Epidermal melanocyte (primary cell): ENCODE results near the gene NOP56.
"Not testable (repeated sequence)": the region's sequence is repeated elsewhere in the genome, so short reads cannot be mapped to it uniquely, and the experiment has no call there.

Experiments
- DNase-seq: peaks from one replicate; pipeline ENCODE4 v3.0.0; 2011; ENCODE audit warnings: low spot score; ENCODE audit not compliant: insufficient read length

The NOP56 gene

DNA sequence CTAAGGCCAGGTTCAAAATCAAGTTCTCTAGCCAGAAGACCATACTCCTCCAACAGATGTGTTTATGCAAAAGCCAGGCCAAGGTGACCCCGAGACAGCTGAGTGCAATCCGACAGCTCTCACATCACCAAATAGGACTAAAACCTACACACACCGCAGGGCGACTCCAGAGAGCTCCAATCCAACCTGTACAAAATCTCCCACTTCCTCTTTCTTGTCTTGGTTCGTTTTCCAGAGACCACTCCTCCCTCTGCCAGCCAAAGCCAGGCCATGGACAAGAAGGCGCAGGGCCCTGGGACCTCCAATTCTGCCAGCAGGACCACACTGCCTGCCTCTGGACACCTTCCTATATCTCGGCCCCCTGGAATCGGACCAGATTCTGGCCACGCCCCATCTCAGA is 11.5 kb upstream of the NOP56 start:
- DNase-seq = no peak

DNA sequence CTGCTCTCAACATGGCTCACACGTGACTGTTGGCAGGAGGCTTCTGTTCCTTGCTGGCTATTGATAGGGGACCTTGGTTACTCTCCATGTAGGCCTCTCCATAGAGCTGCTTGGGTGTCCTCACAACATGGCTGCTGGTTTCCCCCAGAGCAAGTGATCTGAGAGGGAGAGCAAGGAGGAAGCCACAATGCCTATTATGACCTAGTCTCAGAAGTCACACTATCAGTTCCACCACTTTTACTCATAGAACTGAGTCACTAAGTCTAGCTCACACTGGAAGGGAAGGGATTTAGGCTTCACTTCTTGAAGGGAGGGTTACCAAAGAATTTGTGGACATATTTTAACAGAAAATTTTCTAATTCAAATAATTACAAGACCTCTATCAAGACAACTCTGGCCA is 8.7 kb upstream of the NOP56 start:
- DNase-seq = no peak

DNA sequence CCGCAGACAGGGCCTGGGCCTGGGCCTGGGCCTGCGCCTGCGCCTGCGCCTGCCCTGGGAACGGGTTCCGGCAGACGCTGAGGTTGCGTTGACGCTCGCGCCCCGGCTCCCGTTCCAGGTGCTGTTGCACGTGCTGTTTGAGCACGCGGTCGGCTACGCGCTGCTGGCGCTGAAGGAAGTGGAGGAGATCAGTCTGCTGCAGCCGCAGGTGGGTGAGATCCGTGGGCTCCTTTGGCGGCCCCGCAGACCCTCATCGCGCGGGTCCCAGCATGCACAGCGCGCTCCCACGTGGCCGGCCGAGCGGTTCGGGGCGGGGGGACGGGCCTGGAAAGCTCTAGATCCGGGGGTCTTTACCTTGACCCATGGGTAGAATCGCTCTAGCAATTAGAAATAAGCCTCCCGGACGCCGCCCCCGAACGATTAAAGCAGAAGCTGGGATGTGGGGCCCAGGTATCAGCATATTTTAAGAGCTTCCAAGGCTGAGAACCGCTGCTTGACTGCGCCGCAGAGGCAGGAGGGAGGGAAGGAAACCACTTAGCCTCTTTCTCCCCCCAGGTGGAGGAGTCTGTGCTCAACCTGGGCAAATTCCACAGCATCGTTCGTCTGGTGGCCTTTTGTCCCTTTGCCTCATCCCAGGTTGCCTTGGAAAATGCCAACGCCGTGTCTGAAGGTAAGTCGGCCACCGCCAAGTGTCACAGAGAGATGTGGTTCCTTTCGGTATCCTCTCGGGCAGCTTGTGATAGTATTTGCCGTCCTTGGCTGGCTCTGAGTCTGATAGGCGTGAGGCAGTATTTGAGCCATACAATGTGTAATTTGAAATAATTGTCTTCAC is 508 bp downstream of the NOP56 start:
- DNase-seq = no peak

DNA sequence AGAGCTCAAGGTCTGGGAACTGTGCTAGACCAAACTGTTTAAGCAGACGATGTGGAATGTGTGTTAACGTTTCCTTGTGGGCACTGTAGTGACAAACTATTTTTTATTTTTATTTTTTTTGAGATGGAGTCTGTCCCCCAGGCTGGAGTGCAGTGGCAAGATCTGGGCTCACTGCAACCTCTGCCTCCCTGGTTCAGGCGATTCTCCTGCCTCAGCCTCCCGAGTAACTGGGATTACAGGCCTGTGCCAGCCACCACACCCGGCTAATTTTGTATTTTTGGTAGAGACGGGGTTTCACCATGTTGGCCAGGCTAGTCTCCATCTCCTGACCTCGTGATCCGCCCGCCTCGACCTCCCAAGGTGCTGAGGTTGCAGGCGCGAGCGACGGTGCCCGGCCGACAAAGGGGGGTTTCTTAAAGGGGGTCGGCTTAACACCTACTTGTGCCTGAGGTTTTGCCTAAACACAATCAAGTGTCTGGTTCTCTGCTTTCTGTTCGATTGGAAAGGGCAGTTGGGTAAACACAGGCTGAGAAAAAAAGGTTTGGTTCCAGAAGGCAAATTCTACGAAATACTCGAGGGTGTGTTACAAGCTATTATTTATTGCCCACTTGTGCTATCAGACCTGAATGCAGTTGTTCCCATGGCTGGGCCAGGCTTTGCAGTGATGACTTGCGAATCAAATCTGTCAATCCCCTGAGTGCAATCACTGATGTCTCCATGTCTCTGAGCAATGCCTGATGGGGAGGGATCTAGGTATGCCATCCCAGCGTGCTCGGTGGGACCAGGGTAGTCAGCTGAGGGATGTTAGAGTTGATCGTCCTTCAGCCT is 1.3 kb downstream of the NOP56 start:
- no peak for DNase-seq

DNA sequence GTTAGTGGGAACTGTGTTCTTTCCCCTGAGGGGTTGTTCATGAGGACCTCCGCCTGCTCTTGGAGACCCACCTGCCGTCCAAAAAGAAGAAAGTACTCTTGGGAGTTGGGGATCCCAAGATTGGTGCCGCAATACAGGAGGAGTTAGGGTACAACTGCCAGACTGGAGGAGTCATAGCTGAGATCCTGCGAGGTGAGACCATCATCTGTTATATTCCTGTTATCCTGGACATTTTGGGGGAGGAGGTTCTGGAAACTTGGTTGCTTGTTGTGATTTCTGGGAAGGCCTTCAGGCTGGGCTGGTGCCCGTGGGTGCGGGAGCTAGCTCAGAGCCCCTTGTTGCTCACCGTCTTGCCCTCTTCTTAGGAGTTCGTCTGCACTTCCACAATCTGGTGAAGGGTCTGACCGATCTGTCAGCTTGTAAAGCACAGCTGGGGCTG is 2.0 kb downstream of the NOP56 start:
- DNase-seq = no peak

DNA sequence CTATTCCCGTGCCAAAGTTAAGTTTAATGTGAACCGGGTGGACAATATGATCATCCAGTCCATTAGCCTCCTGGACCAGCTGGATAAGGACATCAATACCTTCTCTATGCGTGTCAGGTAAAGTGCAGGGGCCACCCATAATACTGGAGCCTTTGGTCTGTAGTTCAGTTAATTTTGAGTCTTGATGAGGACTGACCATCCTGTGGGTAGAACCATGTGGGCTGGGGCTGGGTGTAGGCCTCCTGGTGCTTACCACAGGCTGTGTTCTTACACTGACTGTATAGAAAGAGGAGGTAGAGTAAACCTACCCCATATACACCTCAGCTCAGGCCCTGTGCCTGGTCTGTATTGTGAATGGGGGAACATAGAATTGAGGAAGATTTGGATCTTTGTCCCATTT is 2.4 kb downstream of the NOP56 start:
- no peak for DNase-seq

DNA sequence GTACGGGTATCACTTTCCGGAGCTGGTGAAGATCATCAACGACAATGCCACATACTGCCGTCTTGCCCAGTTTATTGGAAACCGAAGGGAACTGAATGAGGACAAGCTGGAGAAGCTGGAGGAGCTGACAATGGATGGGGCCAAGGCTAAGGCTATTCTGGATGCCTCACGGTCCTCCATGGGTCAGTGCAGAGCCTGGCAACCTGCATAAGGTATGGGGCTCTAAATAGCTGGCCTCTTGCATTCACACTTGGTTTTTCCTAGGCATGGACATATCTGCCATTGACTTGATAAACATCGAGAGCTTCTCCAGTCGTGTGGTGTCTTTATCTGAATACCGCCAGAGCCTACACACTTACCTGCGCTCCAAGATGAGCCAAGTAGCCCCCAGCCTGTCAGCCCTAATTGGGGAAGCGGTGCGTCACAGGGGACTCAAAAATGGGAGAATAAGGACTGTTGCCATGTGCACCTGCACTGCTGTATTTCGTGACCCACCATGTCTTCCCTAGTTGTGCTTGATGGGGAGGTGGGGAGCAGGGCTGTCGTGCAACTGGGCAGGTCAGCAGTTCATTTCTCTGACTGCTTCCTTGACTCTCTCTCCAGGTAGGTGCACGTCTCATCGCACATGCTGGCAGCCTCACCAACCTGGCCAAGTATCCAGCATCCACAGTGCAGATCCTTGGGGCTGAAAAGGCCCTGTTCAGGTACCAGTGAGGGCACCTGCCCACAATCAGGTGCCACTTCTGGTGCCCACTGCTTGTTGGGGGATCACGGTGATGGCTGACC is 3.1 kb downstream of the NOP56 start:
- DNase-seq = no peak

DNA sequence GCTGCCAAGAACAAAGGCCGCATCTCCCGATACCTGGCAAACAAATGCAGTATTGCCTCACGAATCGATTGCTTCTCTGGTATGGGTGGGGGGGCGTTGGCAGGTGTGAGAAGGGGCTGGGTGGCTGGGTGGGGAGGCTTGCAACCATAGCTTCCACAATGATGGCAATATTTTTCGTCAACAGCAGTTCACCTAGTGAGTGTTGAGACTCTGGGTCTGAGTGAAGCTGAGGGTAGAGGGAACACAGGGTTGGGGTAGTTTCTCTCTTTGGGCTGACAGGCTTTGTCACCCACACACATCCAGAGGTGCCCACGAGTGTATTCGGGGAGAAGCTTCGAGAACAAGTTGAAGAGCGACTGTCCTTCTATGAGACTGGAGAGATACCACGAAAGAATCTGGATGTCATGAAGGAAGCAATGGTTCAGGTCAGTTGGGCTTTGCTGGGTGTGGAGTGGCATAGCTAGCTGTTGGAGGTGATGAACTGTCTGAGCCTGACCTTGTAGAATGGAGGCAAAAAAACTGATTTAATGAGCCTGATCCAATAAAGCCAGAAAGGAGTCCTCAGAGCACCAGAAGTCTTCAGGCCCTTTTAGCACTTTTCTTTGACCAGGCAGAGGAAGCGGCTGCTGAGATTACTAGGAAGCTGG is 4.2 kb downstream of the NOP56 start:
- no peak for DNase-seq

DNA sequence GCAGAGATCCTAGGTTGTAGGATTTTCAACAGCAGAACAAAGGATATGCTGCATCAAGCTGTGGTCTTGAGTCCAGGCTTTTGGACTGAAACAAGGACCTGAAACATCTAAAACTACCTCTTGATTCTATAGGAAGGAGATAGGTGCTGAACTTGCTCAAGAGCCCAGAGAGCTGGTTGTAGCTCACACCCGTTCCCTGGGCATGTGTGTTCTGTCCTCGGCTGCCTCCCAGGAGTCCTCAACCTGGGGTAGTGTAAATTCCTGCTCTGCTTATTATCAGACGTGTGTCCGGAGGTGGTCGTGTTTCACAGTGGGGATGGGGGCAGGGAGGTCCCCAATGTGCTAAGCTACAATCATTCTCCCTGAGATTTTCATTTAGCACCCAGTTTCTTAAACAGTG is 4.8 kb downstream of the NOP56 start:
- DNase-seq = no peak

DNA sequence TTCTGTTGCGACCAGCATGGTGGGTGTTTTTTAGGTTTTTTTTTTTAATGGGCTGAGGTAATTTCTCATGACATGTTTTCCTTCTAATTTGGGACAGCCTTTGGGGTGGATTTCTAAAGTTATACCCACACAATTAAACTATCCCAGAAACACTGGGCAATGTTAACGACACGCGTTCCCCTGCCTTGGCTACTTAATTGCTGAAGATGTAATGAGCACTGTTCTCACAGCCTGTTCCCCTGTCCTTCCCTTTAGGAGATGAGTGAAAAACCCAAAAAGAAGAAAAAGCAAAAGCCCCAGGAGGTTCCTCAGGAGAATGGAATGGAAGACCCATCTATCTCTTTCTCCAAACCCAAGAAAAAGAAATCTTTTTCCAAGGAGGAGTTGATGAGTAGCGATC is 5.2 kb downstream of the NOP56 start:
- no peak for DNase-seq

DNA sequence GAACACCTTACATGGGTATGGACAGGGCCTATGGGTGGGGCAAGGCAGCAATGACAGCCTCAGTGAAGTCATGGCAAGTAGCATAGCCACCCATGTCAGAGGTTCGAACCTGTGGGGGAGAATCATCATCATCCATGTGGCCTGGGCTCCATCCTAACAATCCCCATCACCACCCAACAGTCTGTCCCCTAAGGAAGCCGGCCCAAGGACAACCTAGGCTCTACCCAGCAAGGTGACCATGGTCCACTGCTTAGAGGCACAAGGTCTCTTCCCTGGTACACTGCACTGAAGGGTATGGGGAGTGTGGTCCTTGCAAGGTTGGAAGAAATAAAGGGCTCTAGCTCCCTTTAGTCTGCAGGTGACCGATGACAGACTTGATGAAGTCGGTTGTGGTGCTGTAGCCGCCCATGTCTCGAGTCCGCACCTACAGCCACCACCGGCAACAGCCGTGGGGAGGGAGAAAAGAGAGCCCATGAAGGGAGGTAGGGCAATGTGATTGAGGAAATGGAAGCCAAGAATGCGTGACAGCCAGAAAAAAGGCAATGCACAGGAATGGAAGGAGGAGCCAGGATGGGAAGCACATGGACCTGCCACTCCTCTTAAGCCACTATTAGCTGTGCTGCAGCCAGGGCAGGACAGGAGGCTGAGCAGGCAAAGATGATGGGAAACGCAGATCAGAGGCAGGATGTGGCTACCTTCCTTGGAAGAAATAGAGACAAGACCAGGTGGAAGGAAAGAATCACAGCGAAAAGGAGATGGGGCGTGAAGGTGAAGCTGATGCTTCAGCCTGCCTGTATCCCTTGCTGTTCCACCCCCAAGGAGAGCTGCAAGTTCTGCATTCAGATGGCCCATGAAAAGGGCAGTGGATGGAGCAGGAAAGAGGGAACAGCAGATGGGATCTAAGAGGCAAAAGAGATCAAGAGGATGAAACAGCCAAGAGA is 6.3 kb downstream of the NOP56 start:
- no peak for DNase-seq

DNA sequence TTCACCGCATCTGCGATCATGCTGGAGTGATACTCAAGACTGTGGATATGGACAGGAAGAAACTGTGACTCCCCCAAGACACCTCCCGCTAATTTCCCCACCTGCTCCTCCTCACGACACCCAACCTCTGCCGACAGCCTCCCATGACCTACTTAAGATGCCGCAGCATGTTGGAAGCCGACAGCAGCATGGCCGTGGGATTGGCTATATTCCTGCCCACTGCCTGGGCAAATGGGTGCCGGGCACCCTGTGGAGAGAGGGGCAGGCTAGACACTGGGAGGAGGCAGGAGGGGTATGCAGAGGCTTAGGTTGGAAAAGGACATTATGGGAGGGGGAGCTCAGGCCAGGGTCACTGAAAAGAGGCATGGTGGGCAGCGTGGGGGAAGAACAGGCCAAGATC is 7.1 kb downstream of the NOP56 start:
- DNase-seq = no peak

DNA sequence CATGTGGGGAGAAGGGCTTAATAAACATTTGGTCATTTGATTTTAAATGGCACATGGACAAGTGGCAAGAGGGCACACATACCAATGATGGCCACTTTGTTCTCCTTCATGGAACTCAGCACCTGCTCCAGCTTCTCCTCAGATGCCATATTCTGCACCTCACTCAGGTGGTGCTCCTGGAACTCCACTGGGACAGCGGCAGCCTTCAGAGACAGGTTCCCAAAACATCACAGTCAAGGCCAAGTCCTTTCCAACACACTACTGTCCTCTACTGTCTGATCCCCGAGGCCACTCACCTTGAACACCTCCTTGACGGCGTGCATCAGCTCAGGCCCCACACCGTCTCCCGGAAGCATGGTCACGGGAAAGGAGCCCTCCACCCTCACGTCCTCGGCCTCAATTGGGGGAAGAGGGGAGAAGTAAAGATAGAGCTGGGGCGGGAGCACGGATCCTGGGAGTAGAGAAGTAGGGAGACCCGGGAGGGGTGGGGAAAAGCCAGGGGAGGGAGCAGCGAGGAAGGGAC is 11.0 kb downstream of the NOP56 start:
- no peak for DNase-seq

DNA sequence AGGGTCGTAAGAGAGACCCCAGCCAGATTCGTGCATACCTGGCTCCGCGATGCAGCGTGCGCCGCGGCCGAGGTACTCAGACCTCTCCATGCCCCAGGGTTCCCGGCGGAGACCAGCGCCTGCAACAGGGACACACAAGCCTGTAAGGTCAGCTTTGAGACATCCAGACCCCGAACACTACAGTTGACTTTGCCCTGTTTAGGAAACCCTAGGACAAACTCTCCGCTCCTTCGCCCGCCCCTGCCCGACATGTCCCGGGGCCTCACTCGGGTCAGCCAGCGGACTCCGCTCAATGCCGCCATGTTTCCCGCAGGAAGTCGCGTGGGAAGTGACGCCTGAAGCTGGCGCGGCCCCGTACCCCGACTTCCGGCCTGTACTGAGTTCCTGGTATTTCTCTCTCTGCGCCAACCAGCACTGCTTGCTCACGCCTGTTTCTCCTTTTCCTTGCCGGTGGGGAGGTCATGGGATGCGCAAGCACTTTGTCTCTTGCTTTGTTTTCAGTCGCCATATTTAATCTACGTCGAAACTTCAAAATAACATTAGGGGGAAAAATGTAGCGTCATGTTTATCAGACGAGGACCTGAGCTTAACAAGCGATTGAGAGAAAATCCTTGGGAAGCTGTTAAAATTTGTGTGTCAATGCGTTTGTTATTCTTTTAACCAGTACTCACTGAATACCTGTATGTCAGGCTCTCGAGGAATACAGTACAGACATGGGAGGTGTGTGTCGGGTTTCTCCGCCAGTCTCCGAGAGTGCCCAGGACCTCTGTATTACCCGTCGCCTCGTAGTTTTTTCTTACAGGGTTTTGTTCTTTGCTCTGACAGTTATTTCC is 11.7 kb downstream of the NOP56 start, which contains the start of gene IDH3B:
Gene IDH3B (minus strand): TSS at position 330 of the 833 bp plus-strand sequence. CDS start 28 bp downstream, at position 302.
- DNase-seq = peak; percentile 92

DNA sequence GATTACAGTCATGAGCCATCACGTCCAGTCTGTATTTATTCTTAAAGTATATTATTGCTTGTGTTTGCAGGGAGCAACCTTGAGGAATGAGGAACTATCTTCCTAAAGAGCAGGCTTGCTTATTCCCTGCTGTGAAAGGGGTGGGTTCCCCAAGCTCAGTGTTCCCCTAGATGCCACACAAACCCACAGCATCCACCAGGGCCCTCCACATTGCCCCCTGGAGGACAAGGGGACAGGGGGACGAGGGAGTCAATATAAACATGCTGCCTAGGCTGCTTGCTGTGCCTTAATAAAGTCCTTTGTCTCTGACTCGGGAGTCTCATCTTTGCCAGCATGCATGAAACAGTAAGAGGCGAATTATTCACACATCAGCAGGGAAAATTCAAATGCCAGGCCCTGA is 19.5 kb downstream of the NOP56 start:
- no peak for DNase-seq

DNA sequence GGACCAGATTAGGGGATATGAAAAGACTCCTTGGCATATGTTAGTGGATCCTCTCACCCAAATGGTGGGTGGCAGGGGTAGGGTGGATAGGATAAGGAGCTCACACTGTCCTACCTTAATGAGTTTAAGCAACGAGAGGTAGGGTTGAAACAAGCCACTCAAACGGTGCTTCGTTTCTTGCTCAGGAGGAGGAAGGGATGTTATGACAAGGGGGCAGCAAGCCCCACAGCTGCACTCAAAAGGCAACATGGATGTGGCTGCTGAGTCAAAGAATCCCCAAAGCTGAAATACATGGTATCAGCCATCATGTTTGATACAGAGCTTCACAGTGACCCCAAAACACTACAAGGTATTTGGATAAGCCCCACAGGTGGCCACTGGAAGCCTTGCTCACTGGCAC is 20.0 kb downstream of the NOP56 start:
- no peak for DNase-seq

DNA sequence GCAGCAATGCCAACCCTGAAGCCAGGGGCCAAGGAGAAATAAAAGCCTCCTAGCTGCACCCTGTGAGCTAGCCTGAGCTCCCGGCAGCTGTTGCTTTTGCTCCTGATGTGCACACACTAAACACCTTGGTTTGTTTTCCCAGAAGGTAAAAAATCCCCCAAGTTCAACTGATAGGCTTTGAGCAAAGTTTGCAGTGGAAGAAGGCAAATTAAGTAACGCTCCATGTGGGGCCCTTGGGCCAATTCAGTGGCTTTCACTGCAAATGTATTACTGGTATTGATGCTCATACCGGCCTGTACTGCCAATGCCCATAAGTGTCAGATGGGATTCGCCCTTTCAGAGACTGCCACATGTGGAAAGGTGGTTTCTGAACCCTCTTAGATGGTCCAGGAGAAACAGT is 21.0 kb downstream of the NOP56 start:
- no peak for DNase-seq

DNA sequence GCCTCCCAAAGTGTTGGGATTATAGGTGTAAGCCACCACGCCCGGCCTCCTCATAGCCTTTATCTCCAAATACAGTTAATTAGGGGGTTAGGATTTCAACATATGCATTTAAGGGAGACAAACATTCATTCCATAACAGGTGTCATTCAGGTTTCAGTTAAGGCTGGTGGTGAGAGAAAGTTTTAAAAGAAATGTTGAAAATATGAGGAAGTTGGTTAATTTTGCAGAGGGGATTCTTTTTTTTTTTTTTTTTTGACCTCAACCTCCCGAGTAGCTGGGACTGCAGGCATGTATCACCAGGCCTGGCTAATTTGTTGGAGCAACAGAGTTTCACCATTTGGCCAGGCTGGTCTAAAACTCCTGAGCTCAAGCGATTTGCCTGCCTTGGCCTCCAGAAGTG is 27.6 kb downstream of the NOP56 start:
- DNase-seq = no peak

DNA sequence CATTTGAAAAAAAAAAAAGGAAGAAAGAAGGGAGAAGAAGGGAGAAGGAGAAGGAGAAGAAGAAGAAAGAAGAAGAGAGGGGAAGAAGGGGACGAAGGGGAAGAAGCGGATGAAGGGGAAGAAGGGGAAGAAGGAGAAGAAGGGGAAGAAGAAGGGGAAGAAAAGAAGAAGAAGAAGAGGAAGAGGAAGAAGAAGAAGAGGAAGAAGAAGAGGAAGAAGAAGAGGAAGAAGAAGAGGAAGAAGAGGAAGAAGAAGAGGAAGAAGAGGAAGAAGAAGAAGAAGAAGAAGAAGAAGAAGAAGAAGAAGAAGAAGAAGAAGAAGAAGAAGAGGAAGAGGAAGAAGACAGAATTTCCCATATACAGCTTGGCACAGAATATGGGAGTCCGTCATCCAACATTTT is 29.6 kb downstream of the NOP56 start:
- not testable (repeated sequence) for DNase-seq
